HG02571 (cell line): Measurements from ENCODE around the gene CHSY1.

Experiments used
- ATAC-seq: cut with Tn5 transposase; IDR thresholded peaks from one replicate; pipeline ENCODE4 v1.9.1; 2021; ENCODE audit warnings: mild to moderate bottlenecking, moderate library complexity; ENCODE audit not compliant: unreplicated experiment

Gene CHSY1

GRCh38 chr15:101156509-101157159, 95.2 kb downstream of the CHSY1 start:
- ATAC-seq: peak; percentile 82

GRCh38 chr15:101156061-101156460, 95.8 kb downstream of the CHSY1 start:
- no peak for ATAC-seq

GRCh38 chr15:101153801-101154656, 97.8 kb downstream of the CHSY1 start:
- ATAC-seq: no peak

- no peak for ATAC-seq
Measured at GRCh38 chr15:101152914-101153313, 98.9 kb downstream of the CHSY1 start.

- ATAC-seq: no peak
Measured at GRCh38 chr15:101151288-101151687, 100.6 kb downstream of the CHSY1 start.

GRCh38 chr15:101150723-101151040, 101.2 kb downstream of the CHSY1 start:
- ATAC-seq: no peak

GRCh38 chr15:101149864-101150722, 101.8 kb downstream of the CHSY1 start:
- ATAC-seq: no peak

- ATAC-seq: no peak
Measured at GRCh38 chr15:101148881-101149664, 102.8 kb downstream of the CHSY1 start.

GRCh38 chr15:101148166-101148880, 103.5 kb downstream of the CHSY1 start:
- ATAC-seq: no peak

- no peak for ATAC-seq
Measured at GRCh38 chr15:101147181-101147580, 104.7 kb downstream of the CHSY1 start.

- no peak for ATAC-seq
Measured at GRCh38 chr15:101146118-101146702, 105.6 kb downstream of the CHSY1 start.

- no peak for ATAC-seq
Measured at GRCh38 chr15:101145362-101145761, 106.5 kb downstream of the CHSY1 start.

- ATAC-seq: no peak
Measured at GRCh38 chr15:101143321-101143720, 108.5 kb downstream of the CHSY1 start.

- ATAC-seq: no peak
Measured at GRCh38 chr15:101142711-101143110, 109.1 kb downstream of the CHSY1 start.

- no peak for ATAC-seq
Measured at GRCh38 chr15:101141926-101142527, 109.8 kb downstream of the CHSY1 start.

GRCh38 chr15:101140697-101141065, 111.2 kb downstream of the CHSY1 start:
- ATAC-seq: no peak

- no peak for ATAC-seq
Measured at GRCh38 chr15:101139986-101140696, 111.7 kb downstream of the CHSY1 start.
